ENCODE results near the gene ZNF438. TPM values are rescaled to one million over a fixed set of nuclear protein-coding genes. Genes with fewer than 3 reads are reported as not detected.

Gene ZNF438
- total and polyA plus RNA-seq, 2 of the 4 experiments (the other 2 are of a cell fraction) = 1.8 to 2.9 TPM

- H3K9me3 ChIP-seq (ENCODE audit: control insufficient read depth, insufficient read depth, low read length) = no peaks in the 10 kb centered on the region
- no peak overlapping the region for H2BK20ac ChIP-seq (ENCODE audit: low read depth, low read length)
- BruUV-seq (replicated peaks) = no TSS peak
- in situ Hi-C loops (cut with MboI; ENCODE audit: low sequenced_read_pairs) = no loop called here
- H3K56ac ChIP-seq (ENCODE audit: extremely low read depth, insufficient read depth, low read length) = no peak overlapping the region
- H3K79me1 ChIP-seq (ENCODE audit: low read depth in 1 of 2, low read length in 2 of 2) = peaks cover 0 to 4% of the 10 kb centered on the region in 2 experiments; a peak in 1 of 4 replicates
- CTCF ChIA-PET = interaction anchor here (0.6 kb wide), 1 partner anchor 30 kb away, joined by 3 read pairs; no protein-coding TSS in a partner anchor
- H3K4ac ChIP-seq (ENCODE audit: low read depth, low read length) = no peak overlapping the region
- DNase-seq (no peak), ATAC-seq (ENCODE audit: low read depth) (no peak)
- WGBS, 2 experiments (ENCODE audit: extremely low coverage in 2 of 2, insufficient read length in 1 of 2) = no CpG with 5 or more reads among the region's 4 CpGs
- H2AFZ ChIP-seq (replicated peaks; ENCODE audit: low read length, poor library complexity) = no peak overlapping the region
- H3K4me1 ChIP-seq (ENCODE audit: control insufficient read depth, insufficient read depth, low read length) = peaks cover 2% of the 10 kb centered on the region; the same call in 1 of the 2 replicates
- no peak overlapping the region for H3K18ac ChIP-seq (ENCODE audit: low read depth, low read length)
- no peak overlapping the region for H4K5ac ChIP-seq (ENCODE audit: low read depth, low read length)
- no peak overlapping the region for H4K91ac ChIP-seq (ENCODE audit: insufficient read depth, low read depth, low read length)
- POLR2A ChIA-PET (ENCODE audit: unreplicated experiment) = no interaction called here
- no peak overlapping the region for H3K27ac ChIP-seq (ENCODE audit: insufficient read depth, low read length)
- H2BK120ac ChIP-seq (ENCODE audit: low read depth, low read length) = no peak overlapping the region
- no peaks in the 10 kb centered on the region for H3K36me3 ChIP-seq (ENCODE audit: control insufficient read depth, insufficient read depth, low read length)
- H2BK15ac ChIP-seq (ENCODE audit: low read depth, low read length) = peak overlapping the region; percentile 44; the same call in 1 of the 3 replicates
- no peak overlapping the region for H3K23ac ChIP-seq (ENCODE audit: low read depth, low read length)
- no peaks in the 10 kb centered on the region for H3K27me3 ChIP-seq (ENCODE audit: control insufficient read depth, insufficient read depth, low read length)
- no peak overlapping the region for H3K4me2 ChIP-seq (ENCODE audit: low read depth, low read length)
- H2AK5ac ChIP-seq (ENCODE audit: low read depth, low read length) = peak overlapping the region; percentile 42; the same call in 1 of the 2 replicates
- no peak overlapping the region for H4K8ac ChIP-seq (ENCODE audit: low read depth in 2 of 2, low read length in 2 of 2)
- dilution Hi-C loops (cut with HindIII; ENCODE audit: low sequenced_read_pairs, unreplicated experiment) = no loop called here
- no peak overlapping the region for H3K4me3 ChIP-seq (ENCODE audit: insufficient read depth, low read depth, low read length)
- H3K9me1 ChIP-seq (ENCODE audit: insufficient read depth, low read length) = no peaks in the 10 kb centered on the region; the same call in 1 of the 2 replicates
- H2AK9ac ChIP-seq (replicated peaks; ENCODE audit: low read depth, low read length, poor library complexity) = no peak overlapping the region
- no peak overlapping the region for H2BK5ac ChIP-seq (ENCODE audit: low read depth, low read length, poor library complexity, severe bottlenecking)
- no peak for TF ChIP-seq BHLHE40 (IDR thresholded peaks at IDR 0.05; ENCODE audit: low read depth, low read length)
- TF ChIP-seq MAFK (IDR thresholded peaks at IDR 0.05; ENCODE audit: low read depth, low read length) = no peak
- TF ChIP-seq MXI1 (IDR thresholded peaks at IDR 0.05; ENCODE audit: borderline replicate concordance, low read depth, low read length) = no peak
- TF ChIP-seq, protein P1, sequence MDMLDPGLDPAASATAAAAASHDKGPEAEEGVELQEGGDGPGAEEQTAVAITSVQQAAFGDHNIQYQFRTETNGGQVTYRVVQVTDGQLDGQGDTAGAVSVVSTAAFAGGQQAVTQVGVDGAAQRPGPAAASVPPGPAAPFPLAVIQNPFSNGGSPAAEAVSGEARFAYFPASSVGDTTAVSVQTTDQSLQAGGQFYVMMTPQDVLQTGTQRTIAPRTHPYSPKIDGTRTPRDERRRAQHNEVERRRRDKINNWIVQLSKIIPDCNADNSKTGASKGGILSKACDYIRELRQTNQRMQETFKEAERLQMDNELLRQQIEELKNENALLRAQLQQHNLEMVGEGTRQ (IDR thresholded peaks at IDR 0.05; ENCODE audit: low read depth, low read length) = no peak
- no peak for TF ChIP-seq NFE2L2 (IDR thresholded peaks at IDR 0.05; ENCODE audit: low read depth, low read length)
- no peak overlapping the region for H3K9ac ChIP-seq (ENCODE audit: low read depth, low read length)
- no peaks in the 10 kb centered on the region for H4K20me1 ChIP-seq (ENCODE audit: insufficient read depth, low read length)
- H3K14ac ChIP-seq (replicated peaks; ENCODE audit: low read depth, low read length) = no peak overlapping the region
- intact Hi-C loops (cut with micrococcal nuclease) = no loop called here
Observed at GRCh38 chr10:30944005-30944404, 87.7 kb downstream of the ZNF438 start.
